ENCODE measurements around the gene INA. TPM values are rescaled to one million over a fixed set of nuclear protein-coding genes. Genes with fewer than 3 reads are reported as not detected.

The INA gene
- total RNA-seq, 1 experiment from 2014 or later, result 14.0 TPM

DNA sequence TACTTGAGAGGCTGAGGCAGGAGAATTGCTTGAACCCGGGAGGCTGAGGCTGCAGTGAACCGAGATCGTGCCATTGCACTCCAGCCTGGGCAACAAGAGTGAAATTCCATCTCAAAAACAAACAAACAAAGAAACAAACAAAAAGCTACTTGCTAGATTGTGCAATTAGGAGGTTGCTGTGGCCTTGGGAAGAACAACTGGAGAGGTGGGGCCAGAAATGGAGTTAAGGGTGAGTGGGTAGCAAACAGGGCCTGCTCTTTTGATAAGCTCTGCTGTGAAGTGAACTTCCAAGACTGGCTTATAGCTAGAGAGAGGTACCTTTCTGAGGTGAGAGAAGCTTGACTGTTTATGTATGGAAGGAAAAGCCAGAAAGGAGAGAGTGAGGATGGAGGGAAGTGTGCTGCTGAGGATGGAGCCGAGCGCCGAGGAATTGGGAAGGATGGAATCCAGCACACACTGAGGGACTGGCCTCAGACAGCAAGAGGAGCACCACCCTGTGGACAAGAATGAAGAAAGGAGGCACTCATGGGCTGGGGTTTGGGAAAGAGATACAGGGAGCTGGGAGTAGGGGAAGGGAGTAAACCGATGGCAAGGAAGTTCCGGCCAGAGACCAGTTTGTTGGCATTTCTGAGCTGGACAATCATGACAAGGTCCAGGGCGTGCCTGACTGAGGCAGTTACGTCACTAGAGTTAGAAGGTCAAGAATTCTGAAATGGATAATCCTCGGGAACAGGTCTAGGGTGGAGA lies 38.3 kb upstream of the INA start:
- H2AFZ ChIP-seq (ENCODE audit: low read length), result no peak overlapping the region
- WGBS (ENCODE audit: extremely low coverage, insufficient read length, low lambda C conversion rate), result no CpG with 5 or more reads among the region's 11 CpGs
- peak overlapping the region in 2 of 3 experiments; percentile 18 to 87; a peak in 5 of 7 replicates for H3K27ac Mint-ChIP-seq

More for the DNA sequence above, 38.3 kb upstream of the INA start:
- Histone ChIP-seq H4K20me1 (ENCODE audit: control insufficient read depth, insufficient read depth, insufficient read length) (no peaks in the 10 kb centered on the region), H3K4me1 (ENCODE audit: insufficient read depth, low read length) (0 out of 2 replicates have a peak, but pooled peaks cover 3% of the 10 kb centered on the region), H3K27me3 (ENCODE audit: insufficient read depth, low read length) (no peaks in the 10 kb centered on the region), H3K9me3 (ENCODE audit: control insufficient read depth, low read depth, low read length) (no peaks in the 10 kb centered on the region), H2BK5ac (ENCODE audit: insufficient read length, low read length) (no peak overlapping the region), H2AK5ac (ENCODE audit: insufficient read length, low read length) (no peak overlapping the region), H4K91ac (ENCODE audit: insufficient read length, low read depth, low read length) (no peak overlapping the region), H3T11ph (ENCODE audit: low read length) (no peak overlapping the region), H3K27ac (ENCODE audit: insufficient read length, low read depth, low read length) (no peak overlapping the region), H3K56ac (ENCODE audit: insufficient read length, low read depth, low read length) (no peak overlapping the region), H3K14ac (ENCODE audit: insufficient read depth, low read length) (no peak overlapping the region), H3K23me2 (ENCODE audit: insufficient read length, low read depth, low read length, poor library complexity, severe bottlenecking) (no peaks in the 10 kb centered on the region), H3K4ac (ENCODE audit: low read depth, low read length) (no peak overlapping the region), H3K18ac (ENCODE audit: insufficient read length, low read depth, low read length) (no peak overlapping the region), H3K23ac (ENCODE audit: insufficient read length, low read depth, low read length) (no peak overlapping the region), H3K79me2 (ENCODE audit: insufficient read depth, low read length) (no peaks in the 10 kb centered on the region), H2BK20ac (ENCODE audit: low read depth, low read length, poor library complexity, severe bottlenecking) (no peak overlapping the region), H2BK12ac (ENCODE audit: insufficient read length, low read depth, low read length) (no peak overlapping the region), H2BK15ac (ENCODE audit: low read depth, low read length) (no peak overlapping the region), H3K4me2 (ENCODE audit: insufficient read depth, insufficient read length, low read length) (no peak overlapping the region), H3K9ac (ENCODE audit: extremely low read depth, insufficient read length, low read length) (no peak overlapping the region), H4K5ac (ENCODE audit: insufficient read length, low read depth, low read length) (no peak overlapping the region), H3K79me1 (ENCODE audit: insufficient read depth, low read depth, low read length, poor library complexity, severe bottlenecking) (no peaks in the 10 kb centered on the region), H4K8ac (replicated peaks; ENCODE audit: insufficient read length, low read depth, low read length) (no peak overlapping the region), H2BK120ac (ENCODE audit: low read depth, low read length, poor library complexity, severe bottlenecking) (no peak overlapping the region)
- TF ChIP-seq, protein P1, sequence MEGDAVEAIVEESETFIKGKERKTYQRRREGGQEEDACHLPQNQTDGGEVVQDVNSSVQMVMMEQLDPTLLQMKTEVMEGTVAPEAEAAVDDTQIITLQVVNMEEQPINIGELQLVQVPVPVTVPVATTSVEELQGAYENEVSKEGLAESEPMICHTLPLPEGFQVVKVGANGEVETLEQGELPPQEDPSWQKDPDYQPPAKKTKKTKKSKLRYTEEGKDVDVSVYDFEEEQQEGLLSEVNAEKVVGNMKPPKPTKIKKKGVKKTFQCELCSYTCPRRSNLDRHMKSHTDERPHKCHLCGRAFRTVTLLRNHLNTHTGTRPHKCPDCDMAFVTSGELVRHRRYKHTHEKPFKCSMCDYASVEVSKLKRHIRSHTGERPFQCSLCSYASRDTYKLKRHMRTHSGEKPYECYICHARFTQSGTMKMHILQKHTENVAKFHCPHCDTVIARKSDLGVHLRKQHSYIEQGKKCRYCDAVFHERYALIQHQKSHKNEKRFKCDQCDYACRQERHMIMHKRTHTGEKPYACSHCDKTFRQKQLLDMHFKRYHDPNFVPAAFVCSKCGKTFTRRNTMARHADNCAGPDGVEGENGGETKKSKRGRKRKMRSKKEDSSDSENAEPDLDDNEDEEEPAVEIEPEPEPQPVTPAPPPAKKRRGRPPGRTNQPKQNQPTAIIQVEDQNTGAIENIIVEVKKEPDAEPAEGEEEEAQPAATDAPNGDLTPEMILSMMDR (conservative IDR thresholded peaks at IDR 0.05), result peak; percentile 69
- H3K4me3 Mint-ChIP-seq, result no peak overlapping the region
- peaks cover 15 to 22% of the 10 kb centered on the region in 2 experiments for H3K4me1 Mint-ChIP-seq
- H3K36me3 Mint-ChIP-seq (ENCODE audit: insufficient read depth in 1 of 3, low read depth in 3 of 3), result peaks cover 0 to 3% (median 0%) of the 10 kb centered on the region in 3 experiments; a peak in 1 of 7 replicates
- DNase-seq, result peak; percentile 83
- H3K27me3 Mint-ChIP-seq (ENCODE audit: low read depth), result no peaks in the 10 kb centered on the region
- H3K9me3 Mint-ChIP-seq, result no peaks in the 10 kb centered on the region; a peak in 1 of 5 replicates
